Endothelial cell of umbilical vein (primary cell): ENCODE measurements around the gene CPNE5. TPM values are rescaled to one million over a fixed set of nuclear protein-coding genes. Genes with fewer than 3 reads are reported as not detected.

Source experiments
- BruUV-seq: library from RNA; stranded (reverse); fragments of 400-500 nt; replicated peaks from 2 replicates; lab custom pipeline; 2021; lab: Mats Ljungman, UMichigan
- CTCF ChIA-PET: fragments of 300-600, 350-600 bp; sonication (Branson Sonifier 250); formaldehyde crosslinking; loops from one replicate; lab custom pipeline; 2021; ENCODE audit warnings: antibody characterized with exemption, inconsistent platforms; lab: Charles Lee
- POLR2A ChIA-PET: fragments of 300-600, 350-600 bp; sonication (Branson Sonifier 250); formaldehyde crosslinking; loops from one replicate; lab custom pipeline; 2021; ENCODE audit warnings: antibody characterized with exemption, inconsistent platforms; lab: Charles Lee
- DNase-seq: peaks from one replicate; pipeline ENCODE4 v3.0.0-alpha.2; 2011; ENCODE audit warnings: low read depth, low spot score
- FAIRE-seq: peaks from 2 replicates; lab custom pipeline; 2011; peaks lifted over from hg19 to GRCh38; lab: Jason Lieb, UNC
- H2AFZ ChIP-seq: 2 replicates; pipeline ENCODE4 v1.6.0; 2012; ENCODE audit warnings: low read depth, low read length, control low read depth, inconsistent platforms
- H3K27ac ChIP-seq: 2 replicates; pipeline ENCODE4 v1.5.1; 2011; ENCODE audit warnings: low read depth, mild to moderate bottlenecking, control low read depth, low read length, moderate library complexity; ENCODE audit not compliant: insufficient read depth
- H3K27me3 ChIP-seq, 2 experiments: 2 replicates each; pipeline versions ENCODE4 v1.6.0 to v1.6.1; 2011; ENCODE audit warnings: low read length in 2 of 2, mixed read lengths in 1 of 2; ENCODE audit not compliant: control insufficient read depth in 2 of 2, insufficient read depth in 2 of 2
- H3K36me3 ChIP-seq, 2 experiments: 2 replicates in 1 of 2; 3 replicates in 1 of 2; pipeline ENCODE4 v1.5.1; 2011; ENCODE audit warnings: low read length in 2 of 2, mild to moderate bottlenecking in 1 of 2, moderate library complexity in 1 of 2; ENCODE audit not compliant: control insufficient read depth in 2 of 2, insufficient read depth in 2 of 2; ENCODE audit errors: extremely low read depth in 1 of 2
- H3K4me1 ChIP-seq: 3 replicates; pipeline ENCODE4 v1.5.1; 2011; ENCODE audit warnings: mild to moderate bottlenecking, low read length; ENCODE audit not compliant: control insufficient read depth, insufficient read depth; ENCODE audit errors: extremely low read depth
- H3K4me2 ChIP-seq: 2 replicates; pipeline ENCODE4 v1.6.1; 2011; ENCODE audit warnings: low read length, control low read depth, mixed read lengths; ENCODE audit not compliant: insufficient read depth
- H3K4me3 ChIP-seq, 3 experiments: fragments of 200-600 bp in 1 of 3; sonication (generic), shearing (Covaris generic) in 1 of 3; replicated peaks in 1 of 3; 2 replicates each; pipeline ENCODE4 v1.5.1; 2011 to 2016; ENCODE audit warnings: control low read depth in 3 of 3, low read length in 3 of 3, mild to moderate bottlenecking in 2 of 3, inconsistent platforms in 1 of 3, low read depth in 1 of 3, moderate library complexity in 1 of 3; ENCODE audit not compliant: insufficient read depth in 1 of 3
- H3K79me2 ChIP-seq: 2 replicates; pipeline ENCODE4 v1.6.0; 2012; ENCODE audit warnings: low read length, inconsistent platforms; ENCODE audit not compliant: control insufficient read depth, insufficient read depth
- H3K9ac ChIP-seq: replicated peaks from 2 replicates; pipeline ENCODE3; 2011; ENCODE audit warnings: low read length, control low read depth; ENCODE audit not compliant: insufficient read depth; ENCODE audit errors: extremely low read depth
- H3K9me1 ChIP-seq: replicated peaks from 3 replicates; pipeline ENCODE4 v1.6.0; 2011; ENCODE audit warnings: mild to moderate bottlenecking, low read length; ENCODE audit not compliant: control insufficient read depth, insufficient read depth; ENCODE audit errors: extremely low read depth
- H3K9me3 ChIP-seq: replicated peaks from 2 replicates; pipeline ENCODE4 v1.5.1; 2012; ENCODE audit warnings: low read length, inconsistent platforms; ENCODE audit not compliant: control insufficient read depth, insufficient read depth
- H4K20me1 ChIP-seq: replicated peaks from 2 replicates; pipeline ENCODE3; 2011; ENCODE audit warnings: mild to moderate bottlenecking, low read length; ENCODE audit not compliant: control insufficient read depth, insufficient read depth; ENCODE audit errors: extremely low read depth
- EZH2 ChIP-seq: IDR thresholded peaks from 2 replicates; pipeline ENCODE4 v1.6.1; 2012; ENCODE audit warnings: borderline replicate concordance, low read depth, mild to moderate bottlenecking, moderate library complexity, low read length, inconsistent platforms; ENCODE audit not compliant: severe bottlenecking
- FOS ChIP-seq: IDR thresholded peaks from 2 replicates; pipeline ENCODE4 v1.6.1; 2011; ENCODE audit warnings: mild to moderate bottlenecking, low read length, moderate library complexity, borderline replicate concordance; ENCODE audit not compliant: insufficient read depth
- GATA2 ChIP-seq: IDR thresholded peaks from 2 replicates; pipeline ENCODE4 v1.7.0; 2011; ENCODE audit warnings: low read depth, mild to moderate bottlenecking, moderate library complexity, mixed read lengths, low read length; ENCODE audit not compliant: insufficient read length, insufficient read depth
- JUN ChIP-seq: IDR thresholded peaks from 2 replicates; pipeline ENCODE4 v1.6.1; 2011; ENCODE audit warnings: borderline replicate concordance, low read depth; ENCODE audit not compliant: insufficient read length, insufficient read depth
- MYC ChIP-seq: IDR thresholded peaks from one replicate; pipeline ENCODE4 v1.6.1; 2011; ENCODE audit warnings: mild to moderate bottlenecking, low read depth, low read length
- POLR2A ChIP-seq: IDR thresholded peaks from 2 replicates; pipeline ENCODE4 v1.6.1; 2012; ENCODE audit warnings: low read depth, mild to moderate bottlenecking, control low read depth, low read length
- POLR2AphosphoS5 ChIP-seq: IDR thresholded peaks from 2 replicates; pipeline ENCODE4 v1.6.1; 2012; ENCODE audit warnings: low read depth, mild to moderate bottlenecking, control low read depth, low read length, moderate library complexity; ENCODE audit not compliant: insufficient read depth
- dilution Hi-C: fragments of 300-500 bp; cut with MboI; formaldehyde crosslinking; loops from one replicate; pipeline ENCODE4 v1.15.0; 2019; ENCODE audit warnings: low sequenced_read_pairs; ENCODE audit not compliant: extremely low pct_ligation_motif_present
- intact Hi-C: fragments of 100-400 bp; cut with micrococcal nuclease; formaldehyde crosslinking; loops from one replicate; pipeline ENCODE4 v1.10.0; 2022
- polyA plus RNA-seq, 4 experiments: library from polyadenylated mRNA; depleted of rRNA in 3 of 4; stranded (reverse) in 3 of 4; unstranded in 1 of 4; fragments of >200 nt; gene quantifications; 2 replicates each; pipeline versions ENCODE4 v1.2.1 to v1.2.3, GENCODE V29; 2011 to 2012; ENCODE audit warnings: missing spikeins in 1 of 4
- total RNA-seq: library from RNA; stranded (reverse); gene quantifications from 2 replicates; pipeline ENCODE4 v1.2.3, GENCODE V29; 2021
- TF ChIP-seq, protein P1 (sequence below), 2 donors: IDR thresholded peaks; 1 replicate in 1 of 2; 2 replicates in 1 of 2; pipeline ENCODE4 v1.5.1; 2011; ENCODE audit warnings: low read length in 2 of 2, mild to moderate bottlenecking in 2 of 2, moderate library complexity in 2 of 2, control low read depth in 1 of 2, inconsistent platforms in 1 of 2, low read depth in 1 of 2; ENCODE audit not compliant: insufficient read depth in 1 of 2; ENCODE audit errors: extremely low read depth in 1 of 2
- TF ChIP-seq, protein P2 (sequence below): IDR thresholded peaks from 2 replicates; pipeline ENCODE4 v1.6.1; 2011; ENCODE audit not compliant: insufficient read depth, insufficient read length

The CPNE5 gene
- total and polyA plus RNA-seq, 2 donors (not counting 3 experiments of a cell fraction or from before 2014, with no cell fraction given), result 18.8 to 49.4 TPM

DNA sequence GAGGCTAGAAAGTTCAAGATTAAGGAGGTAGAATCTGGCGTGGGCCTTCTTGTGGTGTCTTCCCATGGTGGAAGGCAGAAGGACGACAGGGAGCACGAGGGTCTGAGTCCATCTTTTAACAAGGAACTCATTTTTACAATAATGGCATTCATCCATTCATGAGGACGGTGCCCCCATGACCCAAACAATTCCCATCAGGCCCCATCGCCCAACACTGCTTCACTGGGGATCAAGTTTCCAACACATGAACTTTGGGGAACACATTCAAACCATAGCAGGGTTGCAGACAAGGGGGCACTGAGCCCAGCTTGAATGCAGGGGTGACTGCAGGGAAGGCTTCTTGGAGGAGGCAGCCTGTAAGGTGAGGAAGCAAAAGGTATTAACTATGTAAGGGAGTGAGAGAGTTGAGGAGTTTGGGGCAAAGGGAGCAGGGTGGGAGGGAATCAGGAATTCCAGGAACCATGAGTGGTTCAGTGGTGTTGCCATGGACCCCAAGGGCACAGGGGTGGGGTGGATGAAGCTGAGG lies 136.1 kb downstream of the CPNE5 start:
- Histone ChIP-seq H3K9me1 (no peaks in the 10 kb centered on the region), H2AFZ (no peak overlapping the region), H4K20me1 (no peaks in the 10 kb centered on the region), H3K27ac (no peak overlapping the region), H3K4me3 (no peak overlapping the region), H3K36me3 (no peaks in the 10 kb centered on the region), H3K4me1 (no peaks in the 10 kb centered on the region), H3K4me2 (no peak overlapping the region), H3K79me2 (no peaks in the 10 kb centered on the region), H3K9ac (no peak overlapping the region), H3K9me3 (no peaks in the 10 kb centered on the region), H3K27me3 (no peaks in the 10 kb centered on the region)
- POLR2A ChIA-PET, result no interaction called here
- dilution Hi-C loops (no loop called here), intact Hi-C loops (no loop called here)
- DNase-seq (no peak), FAIRE-seq (no peak)
- TF ChIP-seq GATA2 (no peak), FOS (no peak), EZH2 (no peak), POLR2AphosphoS5 (no peak), MYC (no peak), POLR2A (no peak), JUN (no peak)
- TF ChIP-seq, protein P1, sequence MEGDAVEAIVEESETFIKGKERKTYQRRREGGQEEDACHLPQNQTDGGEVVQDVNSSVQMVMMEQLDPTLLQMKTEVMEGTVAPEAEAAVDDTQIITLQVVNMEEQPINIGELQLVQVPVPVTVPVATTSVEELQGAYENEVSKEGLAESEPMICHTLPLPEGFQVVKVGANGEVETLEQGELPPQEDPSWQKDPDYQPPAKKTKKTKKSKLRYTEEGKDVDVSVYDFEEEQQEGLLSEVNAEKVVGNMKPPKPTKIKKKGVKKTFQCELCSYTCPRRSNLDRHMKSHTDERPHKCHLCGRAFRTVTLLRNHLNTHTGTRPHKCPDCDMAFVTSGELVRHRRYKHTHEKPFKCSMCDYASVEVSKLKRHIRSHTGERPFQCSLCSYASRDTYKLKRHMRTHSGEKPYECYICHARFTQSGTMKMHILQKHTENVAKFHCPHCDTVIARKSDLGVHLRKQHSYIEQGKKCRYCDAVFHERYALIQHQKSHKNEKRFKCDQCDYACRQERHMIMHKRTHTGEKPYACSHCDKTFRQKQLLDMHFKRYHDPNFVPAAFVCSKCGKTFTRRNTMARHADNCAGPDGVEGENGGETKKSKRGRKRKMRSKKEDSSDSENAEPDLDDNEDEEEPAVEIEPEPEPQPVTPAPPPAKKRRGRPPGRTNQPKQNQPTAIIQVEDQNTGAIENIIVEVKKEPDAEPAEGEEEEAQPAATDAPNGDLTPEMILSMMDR (IDR thresholded peaks at IDR 0.05; ENCODE audit: extremely low read depth in 1 of 2, insufficient read depth in 1 of 2, low read depth in 1 of 2, low read length in 2 of 2), result no peak
- TF ChIP-seq, protein P2, sequence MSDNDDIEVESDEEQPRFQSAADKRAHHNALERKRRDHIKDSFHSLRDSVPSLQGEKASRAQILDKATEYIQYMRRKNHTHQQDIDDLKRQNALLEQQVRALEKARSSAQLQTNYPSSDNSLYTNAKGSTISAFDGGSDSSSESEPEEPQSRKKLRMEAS, result no peak
- CTCF ChIA-PET, result no interaction called here
- BruUV-seq, result no TSS peak
